HepG2 (cell line): ENCODE measurements around the gene LYPD6. TPM values are rescaled to one million over a fixed set of nuclear protein-coding genes. Genes with fewer than 3 reads are reported as not detected.

Experiments
- ATAC-seq: fragments of 200-7000 bp; cut with Tn5 transposase; 3 replicates; pipeline ENCODE4 v1.9.1; 2020; ENCODE audit warnings: mild to moderate bottlenecking, moderate library complexity
- BruUV-seq: library from RNA; stranded (reverse); fragments of 400-500 nt; replicated peaks from 2 replicates; lab custom pipeline; 2021; lab: Mats Ljungman, UMichigan
- CTCF ChIA-PET: fragments of 300-600 bp; formaldehyde crosslinking; extraction: SDS; loops from one replicate; lab custom pipeline; 2021; ENCODE audit warnings: low total read pairs, inconsistent platforms, low intra/inter-chr PET ratio; lab: Yijun Ruan, JAX
- POLR2A ChIA-PET: fragments of 350-600 bp; sonication (Branson Sonifier 250); formaldehyde crosslinking; loops from one replicate; lab custom pipeline; 2020; ENCODE audit warnings: antibody characterized with exemption, inconsistent platforms; lab: Yijun Ruan, JAX
- DNase-seq: peaks from one replicate; pipeline ENCODE4 v3.0.0-alpha.2; 2015; ENCODE audit warnings: low spot score
- FAIRE-seq: peaks from 3 replicates; lab custom pipeline; 2011; peaks lifted over from hg19 to GRCh38; lab: Jason Lieb, UNC
- H2AFZ ChIP-seq: one replicate; pipeline ENCODE4 v1.6.1; 2011; ENCODE audit warnings: low read length, inconsistent platforms
- H3K27ac ChIP-seq: fragments of 300-600 bp; 3 replicates; pipeline ENCODE4 v1.8.0; 2011; ENCODE audit warnings: mixed run types, mild to moderate bottlenecking, mixed read lengths, low read length, inconsistent platforms; ENCODE audit not compliant: insufficient read depth; ENCODE audit errors: extremely low read length
- H3K27me3 ChIP-seq, 2 experiments: fragments of 200-600 bp in 1 of 2; 2 replicates in 1 of 2; 3 replicates in 1 of 2; pipeline versions ENCODE4 v1.6.0 to v1.8.0; 2011; ENCODE audit warnings: low read length in 2 of 2, mild to moderate bottlenecking in 2 of 2, moderate library complexity in 2 of 2, inconsistent platforms in 1 of 2; ENCODE audit not compliant: insufficient read depth in 2 of 2, control insufficient read depth in 1 of 2
- H3K36me3 ChIP-seq, 2 experiments: fragments of 200-600 bp in 1 of 2; replicated peaks in 1 of 2; 2 replicates in 1 of 2; 3 replicates in 1 of 2; pipeline versions ENCODE4 v1.5.1 to v1.8.0; 2011; ENCODE audit warnings: low read length in 2 of 2, inconsistent platforms in 1 of 2; ENCODE audit not compliant: insufficient read depth in 2 of 2, control insufficient read depth in 1 of 2
- H3K4me1 ChIP-seq: 2 replicates; pipeline ENCODE4 v1.5.1; 2012; ENCODE audit warnings: low read length, inconsistent platforms; ENCODE audit not compliant: insufficient read depth
- H3K4me2 ChIP-seq: 2 replicates; pipeline ENCODE4 v1.6.0; 2011; ENCODE audit warnings: low read depth, low read length, inconsistent platforms
- H3K4me3 ChIP-seq, 3 experiments: fragments of 200-600 bp in 1 of 3; sonication (generic), shearing (Covaris generic) in 1 of 3; replicated peaks in 1 of 3; 2 replicates each; pipeline ENCODE4 v1.5.1; 2011 to 2016; ENCODE audit warnings: low read length in 3 of 3, inconsistent platforms in 2 of 3, low read depth in 2 of 3, mild to moderate bottlenecking in 2 of 3, control low read depth in 1 of 3, mixed read lengths in 1 of 3; ENCODE audit not compliant: insufficient read depth in 1 of 3
- H3K79me2 ChIP-seq: one replicate; pipeline ENCODE4 v1.6.1; 2011; ENCODE audit warnings: low read length, inconsistent platforms; ENCODE audit not compliant: insufficient read depth
- H3K9ac ChIP-seq: 2 replicates; pipeline ENCODE4 v1.6.0; 2011; ENCODE audit warnings: mild to moderate bottlenecking, low read depth, low read length, inconsistent platforms; ENCODE audit not compliant: insufficient read depth
- H3K9me3 ChIP-seq: 2 replicates; pipeline ENCODE4 v1.5.1; 2012; ENCODE audit warnings: mild to moderate bottlenecking, low read length
- H4K20me1 ChIP-seq: 2 replicates; pipeline ENCODE4 v1.6.0; 2011; ENCODE audit warnings: inconsistent platforms, mild to moderate bottlenecking, low read length, moderate library complexity; ENCODE audit not compliant: insufficient read depth
- CENPBD1 ChIP-seq: sonication (generic); formaldehyde crosslinking; IDR thresholded peaks from 2 replicates; pipeline ENCODE4 v1.8.0; 2022; ENCODE audit warnings: missing genetic modification reagents, low read depth, mild to moderate bottlenecking, borderline replicate concordance
- FOXA1 ChIP-seq, 2 experiments: fragments of 450-650 bp in 1 of 2; sonication (generic) in 1 of 2; formaldehyde crosslinking in 1 of 2; IDR thresholded peaks; 2 replicates each; pipeline versions ENCODE4 v1.4.0 to v1.6.1; 2016 to 2020; ENCODE audit warnings: missing genetic modification reagents in 1 of 2
- GABPB1 ChIP-seq: IDR thresholded peaks from 2 replicates; pipeline ENCODE4 v1.6.1; 2016; ENCODE audit warnings: mild to moderate bottlenecking, missing genetic modification reagents, moderate library complexity, missing compliant biosample characterization
- GMEB1 ChIP-seq: sonication (generic); formaldehyde crosslinking; IDR thresholded peaks from 2 replicates; pipeline ENCODE4 v1.5.1; 2020; ENCODE audit warnings: missing genetic modification reagents, mild to moderate bottlenecking, borderline replicate concordance
- HNF4A ChIP-seq: sonication (generic); formaldehyde crosslinking; IDR thresholded peaks from 2 replicates; pipeline ENCODE4 v1.4.0; 2020; ENCODE audit warnings: missing genetic modification reagents
- ONECUT2 ChIP-seq: sonication (generic); formaldehyde crosslinking; IDR thresholded peaks from 2 replicates; pipeline ENCODE4 v1.4.0; 2020; ENCODE audit warnings: missing genetic modification reagents
- PTBP1 ChIP-seq: fragments of 200-400 bp; formaldehyde crosslinking; IDR thresholded peaks from 2 replicates; pipeline ENCODE4 v1.6.1; 2018; ENCODE audit warnings: low read length, low read depth; ENCODE audit not compliant: poor library complexity, severe bottlenecking
- SIX4 ChIP-seq: sonication (generic); formaldehyde crosslinking; IDR thresholded peaks from 2 replicates; pipeline ENCODE4 v1.4.0; 2020; ENCODE audit warnings: missing genetic modification reagents
- SP140L ChIP-seq: sonication (generic); formaldehyde crosslinking; IDR thresholded peaks from 2 replicates; pipeline ENCODE4 v1.4.0; 2020; ENCODE audit warnings: missing genetic modification reagents, borderline replicate concordance
- ZNF234 ChIP-seq: sonication (generic); formaldehyde crosslinking; conservative IDR thresholded peaks from 2 replicates; pipeline ENCODE4 v1.5.1; 2020; ENCODE audit warnings: mild to moderate bottlenecking, missing genetic modification reagents
- ZNF260 ChIP-seq: sonication (generic); formaldehyde crosslinking; IDR thresholded peaks from 2 replicates; pipeline ENCODE4 v1.4.0; 2020; ENCODE audit warnings: missing genetic modification reagents, low read depth, mild to moderate bottlenecking, borderline replicate concordance
- ZNF530 ChIP-seq: sonication (generic); formaldehyde crosslinking; IDR thresholded peaks from 2 replicates; pipeline ENCODE4 v1.5.0; 2020; ENCODE audit warnings: low read depth, mild to moderate bottlenecking, missing genetic modification reagents
- WGBS: methylation state at CpG from one replicate; pipeline ENCODE4 v1.1.6; 2017; ENCODE audit warnings: low lambda C conversion rate; 5-methylcytosine and 5-hydroxymethylcytosine counted together
- in situ Hi-C: cut with HindIII; loops from 2 replicates; pipeline ENCODE4 v1.10.0; 2017; ENCODE audit warnings: low pct_unique_long_range_greater_than_20kb; ENCODE audit not compliant: extremely low pct_ligation_motif_present
- intact Hi-C: fragments of 100-400 bp; cut with micrococcal nuclease; formaldehyde crosslinking; loops from one replicate; pipeline ENCODE4 v1.10.0; 2022; ENCODE audit not compliant: unreplicated experiment
- polyA plus RNA-seq, 8 experiments: library from polyadenylated mRNA; depleted of rRNA in 3 of 8; stranded (reverse) in 7 of 8; unstranded in 1 of 8; fragments of >200 nt; fragmentation: Illumina TruSeq in 4 of 8; extraction: Trizol in 4 of 8; gene quantifications; 2 replicates each; pipeline versions ENCODE4 v1.2.1 to v1.2.3, GENCODE V29; 2011 to 2016; ENCODE audit warnings: low read depth in 4 of 8, missing spikeins in 1 of 8, mixed read lengths in 1 of 8; ENCODE audit not compliant: insufficient read depth in 1 of 8
- total RNA-seq, 5 experiments: library from RNA; depleted of rRNA; stranded (reverse); fragments of >200 nt; fragmentation: Illumina TruSeq; extraction: Trizol; gene quantifications; 2 replicates each; pipeline ENCODE4 v1.2.3, GENCODE V29; 2016; ENCODE audit warnings: low read depth in 1 of 5
- TF ChIP-seq, protein P1 (sequence below): IDR thresholded peaks from 2 replicates; pipeline ENCODE4 v1.6.1; 2016; ENCODE audit warnings: mild to moderate bottlenecking

LYPD6 gene
- total and polyA plus RNA-seq, 2 of the 13 experiments (the other 11 are each of a cell fraction or from before 2014, with no cell fraction given), result 0.01 to 0.07 TPM

DNA sequence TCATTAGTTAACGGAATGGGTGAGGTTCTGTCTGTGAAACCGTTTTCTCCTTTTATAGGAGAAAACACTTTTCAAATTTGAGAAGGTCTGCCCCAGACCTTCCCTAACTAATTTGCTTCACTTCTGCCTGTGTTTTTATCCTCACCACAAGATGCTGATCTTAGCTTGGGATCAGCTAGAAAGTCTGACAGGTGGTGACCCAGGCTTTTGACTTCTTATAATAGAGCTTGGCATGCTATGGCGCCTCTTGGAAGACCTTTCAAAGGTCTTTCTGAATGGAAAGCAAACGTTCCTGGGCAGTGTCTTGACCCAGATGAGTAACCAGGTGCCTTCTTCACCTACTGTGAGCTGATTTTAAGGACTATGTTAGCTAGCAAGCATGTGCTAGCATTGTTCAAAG is 91.4 kb downstream of the LYPD6 start:
- H4K20me1 ChIP-seq, result no peaks in the 10 kb centered on the region
- POLR2A ChIA-PET, result no interaction called here
- no peak for FAIRE-seq
- intact Hi-C loops, result no loop called here
- no peaks in the 10 kb centered on the region for H3K79me2 ChIP-seq
- H3K27me3 ChIP-seq, result no peaks in the 10 kb centered on the region
- no peak overlapping the region for H3K27ac ChIP-seq
- no peaks in the 10 kb centered on the region for H3K36me3 ChIP-seq
- WGBS, result 32% methylated on average over 4 of the region's 4 CpGs
- no peak for ATAC-seq
- no peaks in the 10 kb centered on the region for H3K9me3 ChIP-seq
- TF ChIP-seq, protein P1, sequence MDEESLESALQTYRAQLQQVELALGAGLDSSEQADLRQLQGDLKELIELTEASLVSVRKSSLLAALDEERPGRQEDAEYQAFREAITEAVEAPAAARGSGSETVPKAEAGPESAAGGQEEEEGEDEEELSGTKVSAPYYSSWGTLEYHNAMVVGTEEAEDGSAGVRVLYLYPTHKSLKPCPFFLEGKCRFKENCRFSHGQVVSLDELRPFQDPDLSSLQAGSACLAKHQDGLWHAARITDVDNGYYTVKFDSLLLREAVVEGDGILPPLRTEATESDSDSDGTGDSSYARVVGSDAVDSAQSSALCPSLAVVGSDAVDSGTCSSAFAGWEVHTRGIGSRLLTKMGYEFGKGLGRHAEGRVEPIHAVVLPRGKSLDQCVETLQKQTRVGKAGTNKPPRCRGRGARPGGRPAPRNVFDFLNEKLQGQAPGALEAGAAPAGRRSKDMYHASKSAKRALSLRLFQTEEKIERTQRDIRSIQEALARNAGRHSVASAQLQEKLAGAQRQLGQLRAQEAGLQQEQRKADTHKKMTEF (CRISPR knock-in tag), result no peak
- no peak for TF ChIP-seq ONECUT2 (CRISPR knock-in tag)
- TF ChIP-seq, all 625 proteins: peak for 0
- no TSS peak for BruUV-seq
- Histone ChIP-seq H3K4me3 (no peak overlapping the region), H3K9ac (no peak overlapping the region), H2AFZ (no peak overlapping the region), H3K4me2 (no peak overlapping the region), H3K4me1 (peaks cover 14% of the 10 kb centered on the region)
- CTCF ChIA-PET, result no interaction called here
- in situ Hi-C loops, result no loop called here
- DNase-seq, result no peak

DNA sequence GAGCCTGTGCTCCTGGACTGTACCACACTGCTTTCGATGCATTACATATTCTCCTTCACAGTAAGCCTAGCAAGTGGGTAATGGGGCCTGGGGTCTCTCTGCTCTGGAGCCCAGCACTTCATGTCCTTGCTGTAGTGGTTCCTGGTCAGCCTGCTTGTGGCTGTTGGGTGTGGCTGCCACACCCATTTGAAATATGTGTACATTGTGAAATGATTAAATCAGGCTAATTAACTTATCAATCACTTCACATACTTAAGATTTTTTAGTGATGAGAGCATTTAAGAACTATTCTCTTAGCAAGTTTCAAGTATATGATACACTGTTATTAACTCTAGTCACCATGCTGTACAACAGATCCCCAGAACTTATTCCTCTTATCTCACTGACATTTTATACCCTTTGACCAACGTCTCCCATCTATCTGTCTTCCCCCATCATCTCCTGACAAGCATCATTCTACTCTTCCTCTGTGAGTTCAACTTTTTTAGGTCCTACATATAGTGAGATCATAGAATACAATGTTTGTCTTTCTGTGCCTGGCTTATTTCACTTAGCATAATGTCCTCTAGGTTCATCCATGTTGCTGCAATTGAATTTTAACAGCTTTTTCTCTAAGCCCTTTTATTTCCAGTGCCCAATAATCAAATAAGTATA is 92.1 kb downstream of the LYPD6 start:
- no peaks in the 10 kb centered on the region for H3K36me3 ChIP-seq
- 33% methylated on average over 2 of the region's 2 CpGs for WGBS
- H3K4me1 ChIP-seq, result peaks cover 14% of the 10 kb centered on the region
- in situ Hi-C loops (no loop called here), intact Hi-C loops (no loop called here)
- no TSS peak for BruUV-seq
- H3K4me2 ChIP-seq, result no peak overlapping the region
- no peak overlapping the region for H2AFZ ChIP-seq
- H3K9ac ChIP-seq, result no peak overlapping the region
- DNase-seq, result no peak
- H3K9me3 ChIP-seq, result no peaks in the 10 kb centered on the region
- H3K27me3 ChIP-seq, result no peaks in the 10 kb centered on the region
- H3K79me2 ChIP-seq, result no peaks in the 10 kb centered on the region
- no peak overlapping the region for H3K27ac ChIP-seq
- H4K20me1 ChIP-seq, result no peaks in the 10 kb centered on the region
- CTCF ChIA-PET, result no interaction called here
- no peak for ATAC-seq
- H3K4me3 ChIP-seq, result no peak overlapping the region
- POLR2A ChIA-PET, result no interaction called here
- FAIRE-seq, result no peak
- TF ChIP-seq GABPB1 (CRISPR knock-in tag) (no peak), HNF4A (CRISPR knock-in tag) (no peak), CENPBD1 (CRISPR knock-in tag) (no peak), FOXA1 (IDR thresholded peaks at IDR 0.05) (no peak), FOXA1 (CRISPR knock-in tag; IDR thresholded peaks at IDR 0.05) (no peak), GMEB1 (no peak), SIX4 (CRISPR knock-in tag) (no peak), PTBP1 (no peak), SP140L (no peak), ZNF530 (CRISPR knock-in tag) (no peak), ZNF260 (no peak), ZNF234 (no peak)
